Aorta (tissue), 5 donors: ENCODE data around the gene KCNQ1. TPM values are rescaled to one million over a fixed set of nuclear protein-coding genes. Genes with fewer than 3 reads are reported as not detected.

ENCODE experiments used
- ATAC-seq: fragments of 200-7000 bp; cut with Tn5 transposase; one replicate; pipeline ENCODE4 v1.9.1; 2022; ENCODE audit warnings: moderate library complexity; ENCODE audit not compliant: low FRiP score
- DNase-seq, 2 donors: peaks; one replicate each; pipeline ENCODE4 v3.0.0-alpha.2; 2020
- H3K27ac ChIP-seq, 2 donors: one replicate each; pipeline ENCODE4 v1.5.1; 2013; ENCODE audit warnings: low read length in 2 of 2, mild to moderate bottlenecking in 2 of 2, moderate library complexity in 2 of 2, control low read depth in 1 of 2, inconsistent platforms in 1 of 2, low read depth in 1 of 2
- H3K27me3 ChIP-seq, 2 donors: one replicate each; pipeline ENCODE4 v1.6.1; 2013; ENCODE audit warnings: control low read depth in 1 of 2, low read length in 1 of 2, mild to moderate bottlenecking in 1 of 2, moderate library complexity in 1 of 2; ENCODE audit not compliant: insufficient read depth in 2 of 2, control insufficient read depth in 1 of 2
- H3K36me3 ChIP-seq, 2 donors: one replicate each; pipeline ENCODE4 v1.6.1; 2013; ENCODE audit warnings: control low read depth in 1 of 2, low read length in 1 of 2, mild to moderate bottlenecking in 1 of 2; ENCODE audit not compliant: insufficient read depth in 2 of 2, control insufficient read depth in 1 of 2
- H3K4me1 ChIP-seq, 2 donors: one replicate each; pipeline ENCODE4 v1.6.1; 2013; ENCODE audit warnings: low read length in 2 of 2, control low read depth in 1 of 2, mild to moderate bottlenecking in 1 of 2, moderate library complexity in 1 of 2; ENCODE audit not compliant: insufficient read depth in 2 of 2, control insufficient read depth in 1 of 2
- H3K4me3 ChIP-seq, 2 donors: one replicate each; pipeline ENCODE4 v1.5.1; 2013; ENCODE audit warnings: low read length in 2 of 2, control low read depth in 1 of 2, mild to moderate bottlenecking in 1 of 2
- H3K9me3 ChIP-seq: one replicate; pipeline ENCODE4 v1.6.1; 2013; ENCODE audit warnings: mild to moderate bottlenecking, low read length; ENCODE audit not compliant: control insufficient read depth
- WGBS, 2 donors: extraction: QIAGEN DNeasy Blood & Tissue Kit; methylation state at CpG; one replicate each; pipeline ENCODE4 v1.1.7; 2013; 5-methylcytosine and 5-hydroxymethylcytosine counted together
- intact Hi-C, 2 donors: fragments of 100-400 bp; cut with DNase I; formaldehyde crosslinking; loops; one replicate each; pipeline versions ENCODE4 v1.14.2 to v1.15.0; 2022
- long read RNA-seq, 2 donors: library from polyadenylated mRNA; unstranded; transcript quantifications; one replicate each; pipeline ENCODE4 v2.0.0, GENCODE V29; 2020 to 2021
- polyA plus RNA-seq, 2 donors: library from polyadenylated mRNA; stranded (reverse); fragments of 200-250 nt; gene quantifications; one replicate each; pipeline ENCODE4 v1.2.3, GENCODE V29; 2013
- total RNA-seq, 2 donors: library from RNA; stranded (reverse); fragmentation: NEBNext Ultra II Directional; extraction: Animal tissue kit (Norgen Biotek cat#: 25700); gene quantifications; one replicate each; pipeline ENCODE4 v1.2.1, GENCODE V29; 2021
- donor health status: healthy with polysubstance abuse.
- donor health status: Bipolar disorder and iron deficiency.
- donor health status: DM: no; HTN: no; CAD: no.
- donor health status: DM: no; HTN: no; CAD: no.
- donor health status: DM: yes; HTN: yes; CAD: no.

Gene KCNQ1
- total RNA-seq (10 to 100 TPM in 1 of 2 donors, 1 to 10 TPM in 1; 6.2 to 11.5 TPM), polyA plus RNA-seq (1 to 10 TPM in 1 of 2 donors, under 1 TPM in 1; 0.67 to 5.4 TPM)
- long read RNA-seq, donor 1, partial matches to known transcripts: 10 of 18 reads
- long read RNA-seq, donor 1, other reads (novel, unspliced or antisense): 8 of 18 reads
- long read RNA-seq, donor 2, transcript KCNQ1-201 (16 exons, 3,246 nt): major isoform, 5 of 29 reads
- long read RNA-seq, donor 2, partial matches to known transcripts: 2 of 29 reads
- long read RNA-seq, donor 2, other reads (novel, unspliced or antisense): 22 of 29 reads

- DNase-seq (peak; percentile 64 to 71), ATAC-seq (no peak)
- 2 to 5% methylated on average over 60 to 116 of the region's 116 CpGs for WGBS, 2 donors
- no peaks in the 10 kb centered on the region for H3K4me1 ChIP-seq
- H3K36me3 ChIP-seq: no peaks in the 10 kb centered on the region
- no peaks in the 10 kb centered on the region for H3K27me3 ChIP-seq
- H3K27ac ChIP-seq: no peak within 1 kb of the TSS
- H3K9me3 ChIP-seq: no peaks in the 10 kb centered on the region
- H3K4me3 ChIP-seq: peak within 1 kb of the TSS; percentile 14 to 16
- intact Hi-C loops: no loop called here
Observed at GRCh38 chr11:2444821-2445745, at the start of gene KCNQ1. Gene KCNQ1 (plus strand): TSS chr11:2445008. CDS start chr11:2445099, 91 bp downstream.

GRCh38 chr11:2395211-2395730 is 49.5 kb upstream of the KCNQ1 start:
- intact Hi-C loops: no loop called here
- ATAC-seq (no peak), DNase-seq (no peak)
- Histone ChIP-seq H3K4me3 (no peak overlapping the region), H3K9me3 (no peaks in the 10 kb centered on the region), H3K36me3 (no peaks in the 10 kb centered on the region), H3K27ac (no peak overlapping the region), H3K27me3 (no peaks in the 10 kb centered on the region), H3K4me1 (no peaks in the 10 kb centered on the region)
- 86 to 88% methylated on average over 25 to 26 of the region's 26 CpGs for WGBS, 2 donors

- no peaks in the 10 kb centered on the region for H3K9me3 ChIP-seq
- intact Hi-C loops: no loop called here
- no peak for DNase-seq
- no peak for ATAC-seq
- no peak overlapping the region for H3K27ac ChIP-seq
- no peak overlapping the region for H3K4me3 ChIP-seq
- H3K4me1 ChIP-seq: no peaks in the 10 kb centered on the region
- whole genome bisulfite sequencing, 2 donors: 88 to 93% methylated on average over 16 to 17 of the region's 17 CpGs
- H3K27me3 ChIP-seq: no peaks in the 10 kb centered on the region
- H3K36me3 ChIP-seq: no peaks in the 10 kb centered on the region
Observed at GRCh38 chr11:2395856-2396255, 49.0 kb upstream of the KCNQ1 start.

- Histone ChIP-seq H3K27me3 (no peaks in the 10 kb centered on the region), H3K36me3 (no peaks in the 10 kb centered on the region), H3K27ac (no peak overlapping the region), H3K4me3 (no peak overlapping the region), H3K4me1 (no peaks in the 10 kb centered on the region), H3K9me3 (no peaks in the 10 kb centered on the region)
- no peak for DNase-seq
- ATAC-seq: no peak
- intact Hi-C loops: no loop called here
- WGBS, 2 donors: 89 to 90% methylated on average over 26 of the region's 26 CpGs
Observed at GRCh38 chr11:2396471-2396870, 48.3 kb upstream of the KCNQ1 start.

GRCh38 chr11:2397005-2397404 is 47.8 kb upstream of the KCNQ1 start:
- Histone ChIP-seq H3K4me3 (no peak overlapping the region), H3K9me3 (no peaks in the 10 kb centered on the region), H3K36me3 (no peaks in the 10 kb centered on the region), H3K4me1 (no peaks in the 10 kb centered on the region), H3K27ac (no peak overlapping the region), H3K27me3 (no peaks in the 10 kb centered on the region)
- intact Hi-C loops: no loop called here
- ATAC-seq (no peak), DNase-seq (no peak)
- WGBS, 2 donors: 87 to 90% methylated on average over 12 of the region's 12 CpGs

GRCh38 chr11:2398664-2399355 is 46.0 kb upstream of the KCNQ1 start:
- intact Hi-C loops: no loop called here
- ATAC-seq (no peak), DNase-seq (no peak)
- peak overlapping the region; percentile 87 to 95 for H3K27ac ChIP-seq
- no peak overlapping the region for H3K4me3 ChIP-seq
- no peaks in the 10 kb centered on the region for H3K4me1 ChIP-seq
- H3K36me3 ChIP-seq: peaks cover 0 to 3% of the 10 kb centered on the region in 2 donors
- WGBS, 2 donors: 33 to 43% methylated on average over 7 of the region's 7 CpGs
- no peaks in the 10 kb centered on the region for H3K9me3 ChIP-seq
- no peaks in the 10 kb centered on the region for H3K27me3 ChIP-seq

- DNase-seq (peak in 1 of 2 donors; percentile 84), ATAC-seq (peak; percentile 39)
- H3K9me3 ChIP-seq: no peaks in the 10 kb centered on the region
- H3K36me3 ChIP-seq: peaks cover 0 to 3% of the 10 kb centered on the region in 2 donors
- H3K4me1 ChIP-seq: no peaks in the 10 kb centered on the region
- no peaks in the 10 kb centered on the region for H3K27me3 ChIP-seq
- intact Hi-C loops: loop anchor here in 1 of 2 donors (1.0 to 5.0 kb wide), 4 partner anchors 17 to 1122 kb away; partner anchors contain the start of gene CD81
- WGBS, 2 donors: 3 to 4% methylated on average over 22 to 23 of the region's 23 CpGs
- H3K27ac ChIP-seq: peak overlapping the region; percentile 87 to 95
- peak overlapping the region; percentile 6 to 48 for H3K4me3 ChIP-seq
Observed at GRCh38 chr11:2399488-2400068, 45.2 kb upstream of the KCNQ1 start.
